ENCODE results near the gene RASSF5.
A peak's percentile ranks its signal among the peaks of the same experiment; 100 is the strongest.

RASSF5 gene

DNA sequence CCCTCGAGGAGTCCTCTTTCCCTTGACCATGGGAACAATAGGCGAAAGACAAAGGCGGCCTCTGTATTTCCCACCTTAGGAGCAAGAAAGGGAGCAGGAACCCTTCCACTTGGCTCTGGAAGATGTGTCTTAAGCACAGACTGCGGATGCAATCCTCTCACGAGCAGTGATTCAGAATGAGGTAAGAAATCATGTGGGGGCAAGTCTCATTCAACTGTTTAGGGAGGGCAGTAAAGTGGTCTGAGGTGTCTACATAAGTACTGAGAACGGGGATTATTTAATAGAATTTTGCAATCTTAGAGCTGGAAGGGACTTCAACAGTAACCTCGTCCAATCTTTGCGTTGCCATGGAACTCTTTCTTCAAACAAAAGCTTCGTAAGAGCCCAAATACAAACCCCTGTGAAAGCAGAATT is 126.4 kb downstream of the RASSF5 start:
- peak; percentile 61 for DNase-seq (ENCODE audit: low read depth, low spot score)

DNA sequence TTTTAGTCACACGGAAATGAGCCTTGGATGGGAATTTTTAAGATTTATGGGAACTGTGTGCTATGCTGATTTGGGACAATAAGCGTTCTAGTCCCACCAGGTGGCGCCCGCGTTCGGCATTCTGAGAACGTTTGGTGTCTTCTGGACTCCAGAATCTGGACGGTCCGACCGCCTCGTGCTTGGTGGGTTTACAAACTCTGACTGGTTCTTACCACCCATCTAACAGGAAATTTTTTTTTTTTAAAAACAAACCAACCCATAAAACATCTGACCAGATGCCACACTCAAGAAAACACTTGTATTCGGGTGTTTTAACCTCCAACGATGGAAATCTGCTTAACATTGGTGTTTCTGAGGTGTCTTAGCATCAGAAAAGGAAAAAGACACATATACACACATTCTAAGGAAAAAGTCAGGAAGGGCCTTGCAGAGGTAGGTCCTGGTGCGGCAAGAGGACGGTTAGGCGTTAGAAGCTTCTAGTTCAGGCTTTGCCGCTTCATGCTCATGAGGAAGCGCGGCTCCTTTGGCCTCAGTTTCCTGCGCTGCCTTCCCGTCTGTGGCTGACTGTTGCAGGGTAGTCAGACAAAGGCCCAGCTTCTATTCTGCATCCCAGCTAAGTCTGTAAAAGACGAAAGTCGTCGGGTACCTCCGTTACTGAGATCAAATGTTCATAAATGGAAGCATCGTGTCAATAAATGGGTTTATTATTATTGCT is 127.2 kb downstream of the RASSF5 start:
- peak; percentile 91 for DNase-seq (ENCODE audit: low read depth, low spot score)

GRCh38 chr1:206635080-206635977 is 128.0 kb downstream of the RASSF5 start, which contains the start of gene DYRK3:
Gene DYRK3 (plus strand): TSS chr1:206635536. CDS start chr1:206635704, 168 bp downstream.
- peak; percentile 96 for DNase-seq (ENCODE audit: low read depth, low spot score)

DNA sequence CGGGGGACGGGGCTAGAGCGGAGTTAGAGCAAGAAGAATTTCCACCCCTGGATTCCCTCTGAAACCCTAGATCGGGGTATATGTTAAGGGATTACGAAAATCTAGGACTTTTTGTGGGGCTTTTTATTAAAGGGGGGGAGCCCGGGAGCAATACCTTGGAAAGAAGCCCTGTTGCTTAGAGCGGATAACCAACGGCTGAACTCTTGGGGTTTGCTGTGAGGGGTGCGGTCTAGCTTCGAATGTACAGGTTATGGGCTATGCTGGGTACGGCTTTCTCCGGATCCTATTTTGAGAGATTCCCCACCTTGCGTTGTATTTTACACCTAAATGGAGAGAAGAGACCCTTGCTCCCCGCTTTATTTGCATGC is 128.6 kb downstream of the RASSF5 start:
- no peak for DNase-seq (ENCODE audit: low read depth, low spot score)

DNA sequence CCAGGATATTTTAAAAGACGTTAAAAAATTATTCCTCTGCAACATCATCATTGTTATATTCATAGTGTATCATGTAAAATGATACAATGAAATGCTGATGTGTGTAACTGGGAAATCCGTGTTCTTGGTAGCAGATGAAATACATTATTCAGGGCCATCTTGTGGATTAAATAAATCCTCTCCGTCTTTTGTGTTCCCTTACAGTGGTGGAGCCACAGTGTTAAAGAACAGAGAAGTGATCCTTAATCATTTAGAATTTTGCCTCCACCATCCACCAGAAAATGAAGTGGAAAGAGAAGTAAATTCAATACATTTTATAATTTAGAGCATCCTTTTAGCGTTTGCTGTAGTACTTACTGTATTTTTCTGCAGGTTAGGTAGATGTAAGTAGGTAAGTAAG is 129.3 kb downstream of the RASSF5 start:
- no peak for DNase-seq (ENCODE audit: low read depth, low spot score)

DNA sequence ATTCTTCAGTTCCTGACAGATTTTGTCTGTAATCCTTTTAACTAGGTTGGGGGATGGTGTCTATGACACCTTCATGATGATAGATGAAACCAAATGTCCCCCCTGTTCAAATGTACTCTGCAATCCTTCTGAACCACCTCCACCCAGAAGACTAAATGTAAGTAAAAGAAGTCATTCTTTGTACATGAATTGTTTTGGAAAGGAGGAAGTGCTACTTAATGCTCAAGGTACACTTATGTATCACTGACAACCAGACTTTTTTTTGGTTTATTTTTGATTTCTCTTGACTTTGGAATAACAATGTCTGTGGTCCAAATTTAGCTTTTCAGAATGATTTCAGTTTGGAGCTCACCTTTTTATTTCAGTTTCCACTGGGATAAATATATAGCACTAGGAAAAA is 130.3 kb downstream of the RASSF5 start:
- no peak for DNase-seq (ENCODE audit: low read depth, low spot score)

Measured in astrocyte of the hippocampus (primary cell).